Right atrium auricular region (tissue), 2 donors: Measurements from ENCODE around the gene METTL24. TPM values are rescaled to one million over a fixed set of nuclear protein-coding genes. Genes with fewer than 3 reads are reported as not detected.
"Not testable (repeated sequence)": the region's sequence is repeated elsewhere in the genome, so short reads cannot be mapped to it uniquely, and the experiment has no call there.

Source experiments
- DNase-seq: peaks from one replicate; pipeline ENCODE4 v3.0.0-alpha.2; 2019; ENCODE audit warnings: low spot score
- H3K27ac ChIP-seq, 2 donors: fragments of 200-600 bp; sonication (generic); 1 replicate in 1 of 2; 2 replicates in 1 of 2; pipeline ENCODE4 v1.5.1; 2016 to 2019
- H3K27me3 ChIP-seq, 2 donors: fragments of 200-600 bp; sonication (generic); one replicate each; pipeline versions ENCODE4 v1.5.1 to v1.6.0; 2017 to 2019
- H3K36me3 ChIP-seq: fragments of 200-600 bp; sonication (generic); one replicate; pipeline ENCODE4 v1.5.1; 2016
- H3K4me1 ChIP-seq, 2 donors: fragments of 200-600 bp; sonication (generic); one replicate each; pipeline versions ENCODE4 v1.5.1 to v1.6.0; 2017 to 2019
- H3K4me3 ChIP-seq, 2 donors: fragments of 200-600 bp; sonication (generic); 1 replicate in 1 of 2; 2 replicates in 1 of 2; pipeline ENCODE4 v1.5.1; 2017 to 2019; ENCODE audit warnings: mild to moderate bottlenecking in 1 of 2, moderate library complexity in 1 of 2
- H3K9me3 ChIP-seq, 2 donors: fragments of 200-600 bp; sonication (generic); one replicate each; pipeline ENCODE4 v1.5.1; 2019
- total RNA-seq, 2 donors: library from RNA; depleted of rRNA; stranded (reverse); fragments of >200 nt; gene quantifications; one replicate each; pipeline ENCODE4 v1.1.0, GENCODE V29; 2016
- TF ChIP-seq, protein P1 (sequence below), 2 donors: fragments of 200-600 bp; sonication (generic); IDR thresholded peaks; one replicate each; pipeline ENCODE4 v1.5.1; 2019; ENCODE audit warnings: antibody characterized with exemption in 2 of 2

Gene METTL24
- total RNA-seq, 2 donors from 2014 or later: 1.2 to 1.5 TPM

- Histone ChIP-seq H3K4me3 (no peak overlapping the region), H3K4me1 (no peaks in the 10 kb centered on the region), H3K27me3 (no peaks in the 10 kb centered on the region), H3K27ac (no peak overlapping the region), H3K9me3 (no peaks in the 10 kb centered on the region), H3K36me3 (no peaks in the 10 kb centered on the region)
- no peak for DNase-seq
- TF ChIP-seq, protein P1, sequence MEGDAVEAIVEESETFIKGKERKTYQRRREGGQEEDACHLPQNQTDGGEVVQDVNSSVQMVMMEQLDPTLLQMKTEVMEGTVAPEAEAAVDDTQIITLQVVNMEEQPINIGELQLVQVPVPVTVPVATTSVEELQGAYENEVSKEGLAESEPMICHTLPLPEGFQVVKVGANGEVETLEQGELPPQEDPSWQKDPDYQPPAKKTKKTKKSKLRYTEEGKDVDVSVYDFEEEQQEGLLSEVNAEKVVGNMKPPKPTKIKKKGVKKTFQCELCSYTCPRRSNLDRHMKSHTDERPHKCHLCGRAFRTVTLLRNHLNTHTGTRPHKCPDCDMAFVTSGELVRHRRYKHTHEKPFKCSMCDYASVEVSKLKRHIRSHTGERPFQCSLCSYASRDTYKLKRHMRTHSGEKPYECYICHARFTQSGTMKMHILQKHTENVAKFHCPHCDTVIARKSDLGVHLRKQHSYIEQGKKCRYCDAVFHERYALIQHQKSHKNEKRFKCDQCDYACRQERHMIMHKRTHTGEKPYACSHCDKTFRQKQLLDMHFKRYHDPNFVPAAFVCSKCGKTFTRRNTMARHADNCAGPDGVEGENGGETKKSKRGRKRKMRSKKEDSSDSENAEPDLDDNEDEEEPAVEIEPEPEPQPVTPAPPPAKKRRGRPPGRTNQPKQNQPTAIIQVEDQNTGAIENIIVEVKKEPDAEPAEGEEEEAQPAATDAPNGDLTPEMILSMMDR (IDR thresholded peaks at IDR 0.05): no peak
Observed at GRCh38 chr6:110285306-110286060, 72.7 kb downstream of the METTL24 start.

GRCh38 chr6:110284855-110285254, 73.3 kb downstream of the METTL24 start:
- Histone ChIP-seq H3K4me1 (no peaks in the 10 kb centered on the region), H3K4me3 (no peak overlapping the region), H3K27me3 (no peaks in the 10 kb centered on the region), H3K27ac (no peak overlapping the region), H3K9me3 (no peaks in the 10 kb centered on the region), H3K36me3 (no peaks in the 10 kb centered on the region)
- TF ChIP-seq, protein P1 (IDR thresholded peaks at IDR 0.05): no peak
- no peak for DNase-seq

GRCh38 chr6:110283657-110284056, 74.5 kb downstream of the METTL24 start:
- no peaks in the 10 kb centered on the region for H3K4me1 ChIP-seq
- H3K27ac ChIP-seq: no peak overlapping the region
- no peaks in the 10 kb centered on the region for H3K27me3 ChIP-seq
- no peaks in the 10 kb centered on the region for H3K36me3 ChIP-seq
- TF ChIP-seq, protein P1 (IDR thresholded peaks at IDR 0.05): no peak
- no peaks in the 10 kb centered on the region for H3K9me3 ChIP-seq
- no peak overlapping the region for H3K4me3 ChIP-seq
- no peak for DNase-seq

DNA sequence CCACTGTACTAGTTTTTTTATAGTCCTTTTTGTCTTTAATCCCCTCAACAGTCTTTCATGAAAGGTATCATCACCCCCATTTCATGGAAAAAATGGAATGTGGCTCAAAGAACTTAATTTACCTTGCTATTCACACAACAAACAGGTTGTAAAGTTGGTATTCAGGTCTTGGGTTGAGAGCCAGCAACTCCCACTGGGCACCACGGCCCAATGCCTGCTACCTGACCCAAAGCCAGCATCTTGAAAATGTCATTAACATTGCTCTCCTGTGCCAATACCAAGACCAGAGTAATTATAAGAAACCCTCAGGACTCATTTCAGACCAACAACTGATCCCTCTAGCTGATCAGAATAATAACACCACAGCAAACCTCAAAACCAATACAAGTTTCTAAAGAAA, 75.7 kb downstream of the METTL24 start:
- no peak for DNase-seq
- Histone ChIP-seq H3K27me3 (no peaks in the 10 kb centered on the region), H3K36me3 (no peaks in the 10 kb centered on the region), H3K27ac (no peak overlapping the region), H3K4me1 (no peaks in the 10 kb centered on the region), H3K4me3 (no peak overlapping the region), H3K9me3 (no peaks in the 10 kb centered on the region)
- TF ChIP-seq, protein P1 (IDR thresholded peaks at IDR 0.05): no peak

GRCh38 chr6:110277100-110277665, 81.0 kb downstream of the METTL24 start:
- no peaks in the 10 kb centered on the region for H3K4me1 ChIP-seq
- TF ChIP-seq, protein P1 (IDR thresholded peaks at IDR 0.05): no peak

GRCh38 chr6:110272781-110273180, 85.4 kb downstream of the METTL24 start:
- H3K4me3 ChIP-seq, H3K27me3 ChIP-seq, H3K27ac ChIP-seq, DNase-seq, H3K4me1 ChIP-seq, H3K9me3 ChIP-seq, H3K36me3 ChIP-seq: not testable (repeated sequence)

More at GRCh38 chr6:110277100-110277665, 81.0 kb downstream of the METTL24 start:
- no peak overlapping the region for H3K4me3 ChIP-seq
- no peak overlapping the region for H3K27ac ChIP-seq
- DNase-seq: no peak
- no peaks in the 10 kb centered on the region for H3K27me3 ChIP-seq
- no peaks in the 10 kb centered on the region for H3K36me3 ChIP-seq
- H3K9me3 ChIP-seq: no peaks in the 10 kb centered on the region
